ENCODE measurements around the gene SEPTIN8. TPM values are rescaled to one million over a fixed set of nuclear protein-coding genes. Genes with fewer than 3 reads are reported as not detected.

The SEPTIN8 gene
- total RNA-seq, 2 donors from 2014 or later, result 42.9 to 54.8 TPM

GRCh38 chr5:132756542-132756941 lies 20.5 kb downstream of the SEPTIN8 start:
- intact Hi-C loops (cut with DNase I), result no loop called here
- no peak for DNase-seq (ENCODE audit: low spot score)

- no peak for DNase-seq (ENCODE audit: low spot score)
- intact Hi-C loops (cut with DNase I), result no loop called here
Measured at GRCh38 chr5:132754947-132755346, 22.1 kb downstream of the SEPTIN8 start.

- no peak for DNase-seq (ENCODE audit: low spot score)
- intact Hi-C loops (cut with DNase I), result no loop called here
Measured at GRCh38 chr5:132754111-132754510, 22.9 kb downstream of the SEPTIN8 start.

- intact Hi-C loops (cut with DNase I), result no loop called here
- no peak for DNase-seq (ENCODE audit: low spot score)
Measured at GRCh38 chr5:132753135-132753987, 23.7 kb downstream of the SEPTIN8 start.

- no peak for DNase-seq (ENCODE audit: low spot score)
- intact Hi-C loops (cut with DNase I), result no loop called here
Measured at GRCh38 chr5:132752581-132753125, 24.4 kb downstream of the SEPTIN8 start.

- DNase-seq (ENCODE audit: low spot score), result no peak
- intact Hi-C loops (cut with DNase I), result no loop called here
Measured at GRCh38 chr5:132751971-132752580, 25.0 kb downstream of the SEPTIN8 start.

- intact Hi-C loops (cut with DNase I), result no loop called here
- no peak for DNase-seq (ENCODE audit: low spot score)
Measured at GRCh38 chr5:132751444-132751843, 25.6 kb downstream of the SEPTIN8 start.

- intact Hi-C loops (cut with DNase I), result no loop called here
- no peak for DNase-seq (ENCODE audit: low spot score)
Measured at GRCh38 chr5:132750471-132751230, 26.4 kb downstream of the SEPTIN8 start.

GRCh38 chr5:132749506-132749905 lies 27.5 kb downstream of the SEPTIN8 start:
- intact Hi-C loops (cut with DNase I), result no loop called here
- no peak for DNase-seq (ENCODE audit: low spot score)

- no peak for DNase-seq (ENCODE audit: low spot score)
- intact Hi-C loops (cut with DNase I), result no loop called here
Measured at GRCh38 chr5:132748522-132749000, 28.5 kb downstream of the SEPTIN8 start.

GRCh38 chr5:132747616-132748440 lies 29.2 kb downstream of the SEPTIN8 start:
- intact Hi-C loops (cut with DNase I), result no loop called here
- DNase-seq (ENCODE audit: low spot score), result no peak

GRCh38 chr5:132746954-132747615 lies 30.0 kb downstream of the SEPTIN8 start, which contains the start of gene CCNI2:
CCNI2 (plus strand) TSS chr5:132747426; CDS start chr5:132747496, 70 bp downstream.
- intact Hi-C loops (cut with DNase I), result no loop called here
- DNase-seq (ENCODE audit: low spot score), result no peak

- no peak for DNase-seq (ENCODE audit: low spot score)
- intact Hi-C loops (cut with DNase I), result no loop called here
Measured at GRCh38 chr5:132746592-132746953, 30.5 kb downstream of the SEPTIN8 start.

- no peak for DNase-seq (ENCODE audit: low spot score)
- intact Hi-C loops (cut with DNase I), result no loop called here
Measured at GRCh38 chr5:132744659-132745058, 32.4 kb downstream of the SEPTIN8 start.

GRCh38 chr5:132742626-132743025 lies 34.4 kb downstream of the SEPTIN8 start:
- intact Hi-C loops (cut with DNase I), result no loop called here
- DNase-seq (ENCODE audit: low spot score), result no peak

GRCh38 chr5:132742158-132742557 lies 34.9 kb downstream of the SEPTIN8 start:
- DNase-seq (ENCODE audit: low spot score), result no peak
- intact Hi-C loops (cut with DNase I), result no loop called here

- no peak for DNase-seq (ENCODE audit: low spot score)
- intact Hi-C loops (cut with DNase I), result no loop called here
Measured at GRCh38 chr5:132739232-132739631, 37.8 kb downstream of the SEPTIN8 start.

- DNase-seq (ENCODE audit: low spot score), result no peak
- intact Hi-C loops (cut with DNase I), result no loop called here
Measured at GRCh38 chr5:132737982-132738681, 38.9 kb downstream of the SEPTIN8 start.

Data from posterior vena cava (tissue), 2 donors.